Measurements from ENCODE around the gene CFAP119.

The CFAP119 gene

DNA sequence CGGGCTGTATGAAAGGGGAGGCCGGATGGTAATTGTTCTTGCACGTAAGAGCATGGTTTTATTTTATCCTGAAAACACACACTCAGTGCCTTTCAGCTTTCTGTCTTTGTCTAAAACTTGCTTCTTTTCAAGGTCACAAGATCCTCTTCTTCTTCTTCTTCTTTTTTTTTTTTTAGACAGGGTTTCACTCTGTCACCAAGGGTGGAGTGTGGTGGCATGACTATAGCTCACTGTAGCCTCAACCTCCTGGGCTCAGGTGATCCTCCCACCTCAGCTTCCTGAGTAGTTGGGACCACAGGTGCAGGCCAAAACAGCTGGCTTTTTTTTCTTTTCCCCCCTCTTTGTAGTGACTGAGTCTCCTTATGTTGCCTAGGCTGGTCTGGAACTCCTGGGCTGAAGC lies 41.1 kb upstream of the CFAP119 start:
- TF ChIP-seq MYC (IDR thresholded peaks at IDR 0.05; ENCODE audit: low read depth, low read length): no peak
- TF ChIP-seq, protein P1, sequence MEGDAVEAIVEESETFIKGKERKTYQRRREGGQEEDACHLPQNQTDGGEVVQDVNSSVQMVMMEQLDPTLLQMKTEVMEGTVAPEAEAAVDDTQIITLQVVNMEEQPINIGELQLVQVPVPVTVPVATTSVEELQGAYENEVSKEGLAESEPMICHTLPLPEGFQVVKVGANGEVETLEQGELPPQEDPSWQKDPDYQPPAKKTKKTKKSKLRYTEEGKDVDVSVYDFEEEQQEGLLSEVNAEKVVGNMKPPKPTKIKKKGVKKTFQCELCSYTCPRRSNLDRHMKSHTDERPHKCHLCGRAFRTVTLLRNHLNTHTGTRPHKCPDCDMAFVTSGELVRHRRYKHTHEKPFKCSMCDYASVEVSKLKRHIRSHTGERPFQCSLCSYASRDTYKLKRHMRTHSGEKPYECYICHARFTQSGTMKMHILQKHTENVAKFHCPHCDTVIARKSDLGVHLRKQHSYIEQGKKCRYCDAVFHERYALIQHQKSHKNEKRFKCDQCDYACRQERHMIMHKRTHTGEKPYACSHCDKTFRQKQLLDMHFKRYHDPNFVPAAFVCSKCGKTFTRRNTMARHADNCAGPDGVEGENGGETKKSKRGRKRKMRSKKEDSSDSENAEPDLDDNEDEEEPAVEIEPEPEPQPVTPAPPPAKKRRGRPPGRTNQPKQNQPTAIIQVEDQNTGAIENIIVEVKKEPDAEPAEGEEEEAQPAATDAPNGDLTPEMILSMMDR (IDR thresholded peaks at IDR 0.05; ENCODE audit: low read depth, low read length): no peak
- H3K4me3 ChIP-seq (ENCODE audit: low read depth, low read length): no peak overlapping the region
- DNase-seq (ENCODE audit: low read depth): no peak

DNA sequence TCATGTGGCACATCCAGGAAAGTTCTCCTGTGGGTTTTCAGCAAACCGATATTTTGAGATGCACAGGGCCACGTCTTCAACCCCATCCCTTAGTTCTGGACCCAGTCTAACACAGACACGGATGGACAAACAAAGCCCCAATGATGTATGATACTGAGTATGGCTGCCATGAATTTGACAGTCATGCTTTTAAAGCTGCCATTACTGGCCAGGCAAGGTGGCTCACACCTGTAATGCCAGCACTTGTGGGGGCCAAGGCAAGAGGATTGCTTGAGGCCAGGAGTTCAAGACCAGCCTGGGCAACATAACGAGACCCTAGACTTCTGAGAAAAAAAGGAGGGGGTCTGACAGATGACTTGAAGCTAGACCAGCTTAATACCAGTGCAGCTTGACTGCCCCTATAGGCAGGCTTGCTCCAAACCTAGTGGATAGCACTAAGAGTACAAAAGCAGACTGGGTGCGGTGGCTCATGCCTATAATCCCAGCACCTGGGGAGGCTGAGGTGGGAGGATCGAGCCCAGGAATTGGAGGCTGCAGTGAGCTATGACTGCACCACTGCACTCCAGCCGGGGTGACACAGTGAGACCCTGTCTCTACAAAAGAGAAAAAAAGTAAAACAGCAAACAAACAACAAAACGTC lies 35.9 kb upstream of the CFAP119 start:
- H3K4me3 ChIP-seq (ENCODE audit: low read depth, low read length): no peak overlapping the region
- DNase-seq (ENCODE audit: low read depth): no peak
- TF ChIP-seq POLR2A (IDR thresholded peaks at IDR 0.05; ENCODE audit: extremely low read depth, insufficient read length) (no peak), MAX (IDR thresholded peaks at IDR 0.05; ENCODE audit: low read depth, low read length) (no peak), MYC (IDR thresholded peaks at IDR 0.05; ENCODE audit: low read depth, low read length) (no peak)
- TF ChIP-seq, protein P1 (IDR thresholded peaks at IDR 0.05; ENCODE audit: low read depth, low read length): peak; percentile 24

- DNase-seq (ENCODE audit: low read depth): no peak
- no peak overlapping the region for H3K4me3 ChIP-seq (ENCODE audit: low read depth, low read length)
- TF ChIP-seq MAX (IDR thresholded peaks at IDR 0.05; ENCODE audit: low read depth, low read length) (no peak), MYC (IDR thresholded peaks at IDR 0.05; ENCODE audit: low read depth, low read length) (no peak), POLR2A (IDR thresholded peaks at IDR 0.05; ENCODE audit: extremely low read depth, insufficient read length) (no peak)
- TF ChIP-seq, protein P1 (IDR thresholded peaks at IDR 0.05; ENCODE audit: low read depth, low read length): no peak
These were observed 32.8 kb upstream of the CFAP119 start for GRCh38 chr16:30794634-30795033.

DNA sequence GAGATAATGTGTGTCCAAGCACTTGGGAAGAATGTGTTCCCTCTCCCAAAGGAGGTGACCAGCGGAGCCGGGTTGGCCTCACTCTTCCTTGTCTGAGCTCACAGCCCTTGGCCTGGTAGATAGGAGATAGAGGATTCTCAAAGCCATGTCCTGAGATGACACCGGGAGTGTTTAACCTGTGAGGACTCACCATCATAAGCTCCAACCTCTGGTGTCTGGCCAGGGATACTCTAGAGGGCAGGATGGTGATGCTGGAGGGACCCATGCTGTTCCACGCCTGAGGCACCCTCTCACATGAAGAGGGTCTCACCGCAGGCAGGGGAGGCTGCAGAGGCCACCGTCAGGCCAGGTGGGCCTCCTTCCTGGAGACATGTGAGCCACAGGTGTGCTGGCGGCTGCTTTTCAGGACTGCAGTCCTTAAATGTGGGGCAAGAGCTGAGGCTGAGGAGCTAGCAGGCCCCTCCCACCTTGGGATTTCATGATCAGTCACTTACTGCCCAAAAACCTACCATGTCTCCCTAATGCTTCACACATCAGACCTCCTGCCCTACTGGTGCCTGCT lies 31.7 kb upstream of the CFAP119 start:
- DNase-seq (ENCODE audit: low read depth): no peak
- no peak overlapping the region for H3K4me3 ChIP-seq (ENCODE audit: low read depth, low read length)
- TF ChIP-seq MYC (IDR thresholded peaks at IDR 0.05; ENCODE audit: low read depth, low read length) (no peak), MAX (IDR thresholded peaks at IDR 0.05; ENCODE audit: low read depth, low read length) (no peak), POLR2A (IDR thresholded peaks at IDR 0.05; ENCODE audit: extremely low read depth, insufficient read length) (no peak)
- TF ChIP-seq, protein P1 (IDR thresholded peaks at IDR 0.05; ENCODE audit: low read depth, low read length): no peak

- peak overlapping the region; percentile 74 for H3K4me3 ChIP-seq (ENCODE audit: low read depth, low read length)
- no peak for DNase-seq (ENCODE audit: low read depth)
These were observed 25.9 kb upstream of the CFAP119 start for GRCh38 chr16:30787613-30788378.

More at GRCh38 chr16:30787613-30788378, 25.9 kb upstream of the CFAP119 start:
- TF ChIP-seq POLR2A (IDR thresholded peaks at IDR 0.05; ENCODE audit: extremely low read depth, insufficient read length): no peak
- no peak for TF ChIP-seq MAX (IDR thresholded peaks at IDR 0.05; ENCODE audit: low read depth, low read length)
- TF ChIP-seq MYC (IDR thresholded peaks at IDR 0.05; ENCODE audit: low read depth, low read length): no peak
- TF ChIP-seq, protein P1 (IDR thresholded peaks at IDR 0.05; ENCODE audit: low read depth, low read length): no peak

Data from NB4 (cell line).